T-helper 1 cell treated with Interleukin-12 subunit alpha and Interleukin-12 subunit beta and Interleukin-4 antibody, amounts not matched to agents 30 μg/mL and 1 μg/mL, for 36 hours (primary cell): ENCODE results near the gene UCK1.
"Not testable (repeated sequence)": the region's sequence is repeated elsewhere in the genome, so short reads cannot be mapped to it uniquely, and the experiment has no call there.

Experiments
- H3K27ac Mint-ChIP-seq: one replicate; pipeline ENCODE4 v1.8.0; 2021; ENCODE audit warnings: mild to moderate bottlenecking, mixed read lengths
- H3K27me3 Mint-ChIP-seq: one replicate; pipeline ENCODE4 v1.8.0; 2021; ENCODE audit warnings: low read depth, mixed read lengths
- H3K36me3 Mint-ChIP-seq: one replicate; pipeline ENCODE4 v1.8.0; 2021; ENCODE audit warnings: low read depth, mixed read lengths
- H3K4me1 Mint-ChIP-seq: one replicate; pipeline ENCODE4 v1.8.0; 2021; ENCODE audit warnings: low read depth, mixed read lengths
- H3K4me3 Mint-ChIP-seq: one replicate; pipeline ENCODE4 v1.8.0; 2021; ENCODE audit warnings: mild to moderate bottlenecking, moderate library complexity, mixed read lengths
- H3K9me3 Mint-ChIP-seq: one replicate; pipeline ENCODE4 v1.8.0; 2021; ENCODE audit warnings: mixed read lengths

UCK1 gene

DNA sequence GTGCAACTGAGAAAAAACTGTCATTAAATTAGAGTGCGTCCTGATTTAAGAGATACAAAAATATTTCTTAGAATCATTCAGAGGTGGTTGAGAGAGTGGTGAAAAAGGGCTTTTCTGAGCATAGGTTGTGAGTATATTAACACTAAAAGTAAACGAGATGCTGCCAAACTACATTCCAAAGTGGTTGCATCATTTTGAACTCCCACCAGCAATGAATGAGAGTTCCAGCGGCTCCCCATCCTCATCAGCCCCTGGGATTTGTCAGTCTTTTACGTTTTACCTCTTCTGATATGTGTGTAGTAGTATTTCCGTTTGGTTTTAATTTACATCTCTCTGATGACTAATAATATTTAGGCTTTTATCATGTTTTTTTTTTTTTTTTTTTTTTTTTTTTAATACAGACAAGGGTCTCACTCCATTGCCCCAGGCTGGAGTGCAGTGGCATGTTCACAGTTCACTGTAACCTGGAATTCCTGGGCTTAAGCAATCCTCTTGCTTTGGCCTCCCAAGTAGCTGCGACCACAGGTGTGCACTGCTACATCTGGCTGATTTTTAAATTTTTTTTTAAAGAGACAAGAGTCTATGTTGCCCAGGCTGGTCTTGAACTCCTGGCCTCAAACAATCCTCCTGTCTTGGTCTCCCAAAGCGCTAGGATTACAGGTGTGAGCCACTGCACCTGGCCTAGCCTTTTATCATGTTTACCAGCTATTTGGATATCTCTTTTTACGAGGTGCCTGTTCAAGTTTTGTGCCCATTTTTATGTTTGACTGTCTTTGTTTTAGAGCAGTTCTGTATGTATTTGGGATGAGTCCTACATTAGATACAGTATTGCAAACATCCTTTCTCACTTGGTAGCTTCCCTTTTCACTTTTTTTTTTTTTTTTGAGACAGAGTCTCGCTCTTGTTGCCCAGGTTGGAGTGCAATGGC is 31.2 kb upstream of the UCK1 start:
- H3K9me3 Mint-ChIP-seq = peaks cover 3% of the 10 kb centered on the region
- no peaks in the 10 kb centered on the region for H3K27me3 Mint-ChIP-seq
- H3K27ac Mint-ChIP-seq = no peak overlapping the region
- no peaks in the 10 kb centered on the region for H3K4me1 Mint-ChIP-seq
- peaks cover 3% of the 10 kb centered on the region for H3K36me3 Mint-ChIP-seq
- no peak overlapping the region for H3K4me3 Mint-ChIP-seq

DNA sequence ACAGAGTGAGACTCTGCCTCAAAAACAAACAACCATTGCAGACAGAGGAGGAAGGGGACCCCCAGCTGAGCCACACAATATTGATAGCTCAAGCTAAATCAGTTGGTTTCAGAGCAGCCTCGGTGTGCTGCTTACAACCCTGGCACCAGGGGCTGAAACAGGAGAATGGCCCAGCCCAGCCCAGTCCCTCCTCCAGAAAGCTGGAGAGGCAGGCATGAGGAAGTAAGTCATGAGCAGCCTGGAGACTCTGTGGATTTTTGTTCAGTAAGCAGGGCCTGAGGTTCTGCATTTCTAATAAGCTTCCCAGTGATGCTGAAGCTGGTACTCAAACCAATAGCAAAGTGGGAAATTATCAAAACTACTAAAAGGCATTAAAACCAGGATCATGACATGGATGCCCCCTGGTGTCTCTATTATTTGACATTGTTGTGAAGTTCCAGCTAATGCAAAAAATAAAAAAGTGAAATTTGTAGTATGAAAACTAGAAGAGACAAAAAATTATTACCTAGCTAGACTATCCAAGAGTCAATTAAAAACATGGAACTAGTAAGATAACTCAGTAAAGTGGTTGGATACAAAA is 28.4 kb upstream of the UCK1 start:
- H3K9me3 Mint-ChIP-seq = peaks cover 3% of the 10 kb centered on the region
- H3K27ac Mint-ChIP-seq = no peak overlapping the region
- H3K4me3 Mint-ChIP-seq = no peak overlapping the region
- H3K27me3 Mint-ChIP-seq = peaks cover 24% of the 10 kb centered on the region
- no peaks in the 10 kb centered on the region for H3K4me1 Mint-ChIP-seq
- no peaks in the 10 kb centered on the region for H3K36me3 Mint-ChIP-seq

DNA sequence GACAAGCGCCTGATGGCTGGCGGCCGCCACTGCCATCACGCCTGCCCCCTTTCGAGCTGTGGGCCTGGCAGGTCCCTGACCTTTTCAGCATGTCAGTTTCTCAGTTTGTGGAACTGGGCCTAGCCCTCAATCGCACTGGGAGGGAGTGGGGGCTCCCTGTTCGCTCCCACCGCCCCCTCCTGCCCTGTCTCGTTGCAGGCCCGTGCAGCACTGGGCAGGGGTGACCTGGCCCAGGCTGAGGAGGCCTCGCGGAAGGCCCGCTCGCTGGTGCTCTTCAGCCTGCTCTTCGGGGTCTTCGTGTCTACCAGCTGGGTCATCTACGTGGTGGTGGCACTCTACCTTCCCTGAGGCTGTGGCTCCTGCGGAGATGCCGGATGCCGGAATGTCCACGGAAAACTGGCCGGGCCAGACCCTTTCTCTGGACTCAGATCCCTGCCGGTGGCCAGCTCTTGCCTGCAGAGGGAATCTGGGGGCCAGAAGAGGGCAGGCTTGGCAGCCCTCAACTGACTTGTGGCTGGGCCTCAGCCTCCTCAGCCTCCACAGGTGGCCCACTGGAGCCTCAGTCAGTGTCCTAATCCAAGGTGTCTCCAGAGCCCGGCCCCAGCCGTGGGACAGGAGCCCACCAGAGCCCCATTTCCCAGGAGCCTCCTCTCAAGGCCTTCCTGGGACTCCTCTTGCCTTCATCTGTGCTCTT is 26.9 kb upstream of the UCK1 start:
- peaks cover 3% of the 10 kb centered on the region for H3K9me3 Mint-ChIP-seq
- H3K27ac Mint-ChIP-seq = no peak overlapping the region
- no peaks in the 10 kb centered on the region for H3K4me1 Mint-ChIP-seq
- H3K36me3 Mint-ChIP-seq = no peaks in the 10 kb centered on the region
- no peak overlapping the region for H3K4me3 Mint-ChIP-seq
- H3K27me3 Mint-ChIP-seq = peaks cover 35% of the 10 kb centered on the region

DNA sequence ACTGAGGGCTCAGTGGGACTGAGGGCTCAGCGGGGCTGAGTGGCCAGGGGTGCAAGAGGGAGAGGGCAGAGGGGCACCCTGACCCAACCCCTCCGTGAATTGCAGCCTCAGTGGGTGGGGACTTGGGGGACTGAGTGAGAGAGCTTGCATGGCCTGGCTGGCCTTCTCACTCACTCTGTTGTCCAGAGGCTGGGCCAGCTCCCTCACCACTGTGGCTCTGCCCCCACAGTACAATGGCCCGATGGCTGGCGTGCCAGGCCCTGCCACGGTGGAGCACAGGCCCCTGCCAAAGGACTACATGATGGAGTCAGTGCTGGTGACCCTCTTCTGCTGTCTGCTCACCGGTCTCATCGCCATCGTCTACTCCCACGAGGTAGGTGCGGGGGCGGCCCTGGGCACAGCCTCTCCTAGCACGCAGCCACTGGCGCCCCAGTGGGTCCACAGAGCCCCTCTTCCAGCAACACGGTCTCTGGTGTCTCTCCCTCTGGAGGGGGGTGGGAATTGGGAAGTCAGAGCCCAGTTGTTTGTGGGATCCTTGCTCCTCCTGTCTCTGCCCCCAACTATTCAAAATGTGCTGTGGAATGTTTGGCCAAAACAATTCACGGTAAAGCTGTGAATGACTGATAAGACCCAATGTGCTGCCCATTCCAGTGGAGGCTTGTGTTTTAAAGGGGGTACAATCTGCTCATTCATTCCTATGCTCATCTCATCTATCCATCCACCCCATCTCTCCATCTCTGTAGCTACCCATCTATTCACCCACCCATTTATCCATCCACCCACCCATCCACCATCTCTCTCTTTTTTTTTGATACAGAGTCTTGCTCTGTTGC is 25.0 kb upstream of the UCK1 start:
- H3K9me3 Mint-ChIP-seq = no peaks in the 10 kb centered on the region
- H3K4me3 Mint-ChIP-seq = no peak overlapping the region
- peaks cover 50% of the 10 kb centered on the region for H3K27me3 Mint-ChIP-seq
- H3K36me3 Mint-ChIP-seq = no peaks in the 10 kb centered on the region
- H3K4me1 Mint-ChIP-seq = no peaks in the 10 kb centered on the region
- no peak overlapping the region for H3K27ac Mint-ChIP-seq

DNA sequence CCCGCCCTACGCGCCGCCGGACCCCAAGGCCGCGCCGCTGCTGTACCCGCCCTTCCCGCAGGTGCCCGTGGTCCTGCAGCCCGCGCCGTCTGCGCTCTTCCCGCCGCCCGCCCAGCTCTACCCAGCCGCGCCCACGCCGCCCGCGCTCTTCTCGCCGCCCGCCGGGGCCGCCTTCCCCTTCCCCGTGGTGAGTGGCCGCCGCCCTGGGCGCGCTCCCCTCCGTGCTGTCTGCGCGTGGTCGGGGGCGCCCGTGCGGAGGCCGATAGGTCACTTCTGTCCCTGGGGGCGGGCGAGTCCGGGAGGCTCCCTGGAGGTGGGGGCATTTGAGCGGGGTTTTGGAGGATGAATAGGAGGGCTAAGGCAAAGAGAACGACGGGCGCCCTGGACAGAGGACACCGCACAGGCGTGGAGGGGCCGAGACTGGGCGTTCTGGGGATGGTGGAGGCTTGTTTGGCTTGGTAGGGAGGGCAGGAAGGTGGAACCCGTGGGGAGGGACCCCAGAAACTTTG is 23.8 kb upstream of the UCK1 start:
- H3K4me3 Mint-ChIP-seq = no peak overlapping the region
- no peaks in the 10 kb centered on the region for H3K9me3 Mint-ChIP-seq
- peaks cover 59% of the 10 kb centered on the region for H3K27me3 Mint-ChIP-seq
- no peaks in the 10 kb centered on the region for H3K36me3 Mint-ChIP-seq
- no peaks in the 10 kb centered on the region for H3K4me1 Mint-ChIP-seq
- no peak overlapping the region for H3K27ac Mint-ChIP-seq

DNA sequence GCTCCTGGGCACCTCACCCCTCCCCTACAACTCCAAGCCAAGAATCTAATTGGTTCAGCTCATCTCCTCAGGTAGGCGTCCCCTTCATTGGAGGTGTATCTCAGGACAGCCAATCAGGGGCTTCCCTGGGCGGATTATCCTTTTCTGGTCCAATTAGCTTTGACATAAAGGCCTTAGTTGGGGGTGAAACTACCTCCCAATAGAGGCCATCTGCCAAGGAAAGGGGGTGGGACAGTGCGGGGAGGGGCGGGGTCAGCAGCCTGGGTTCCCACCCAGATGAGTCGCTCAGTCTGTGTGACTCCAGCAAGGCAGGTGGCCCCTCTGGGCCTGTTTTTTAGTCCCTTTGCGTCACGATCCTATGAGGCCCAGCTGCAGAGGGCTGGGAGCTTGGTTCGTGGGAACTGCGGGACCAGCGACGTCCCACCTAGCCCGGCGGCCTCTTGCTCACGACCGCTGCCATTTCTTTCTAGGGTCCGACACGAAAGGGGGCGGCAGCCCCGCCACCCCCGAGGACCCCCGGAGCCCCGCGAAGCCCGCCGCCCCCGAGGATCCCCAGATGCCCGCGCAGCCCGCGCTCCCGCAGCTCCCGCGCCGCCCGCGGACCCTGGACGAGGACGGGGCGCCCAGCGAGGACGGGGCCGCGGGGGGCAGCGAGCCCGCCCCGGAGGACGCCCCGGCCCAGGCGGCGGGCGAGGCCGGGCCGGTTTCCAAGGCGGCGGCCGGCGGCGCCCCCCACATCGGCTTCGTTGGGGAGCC is 23.2 kb upstream of the UCK1 start:
- no peaks in the 10 kb centered on the region for H3K4me1 Mint-ChIP-seq
- no peaks in the 10 kb centered on the region for H3K36me3 Mint-ChIP-seq
- H3K27me3 Mint-ChIP-seq = peaks cover 65% of the 10 kb centered on the region
- no peak overlapping the region for H3K4me3 Mint-ChIP-seq
- no peaks in the 10 kb centered on the region for H3K9me3 Mint-ChIP-seq
- H3K27ac Mint-ChIP-seq = no peak overlapping the region

DNA sequence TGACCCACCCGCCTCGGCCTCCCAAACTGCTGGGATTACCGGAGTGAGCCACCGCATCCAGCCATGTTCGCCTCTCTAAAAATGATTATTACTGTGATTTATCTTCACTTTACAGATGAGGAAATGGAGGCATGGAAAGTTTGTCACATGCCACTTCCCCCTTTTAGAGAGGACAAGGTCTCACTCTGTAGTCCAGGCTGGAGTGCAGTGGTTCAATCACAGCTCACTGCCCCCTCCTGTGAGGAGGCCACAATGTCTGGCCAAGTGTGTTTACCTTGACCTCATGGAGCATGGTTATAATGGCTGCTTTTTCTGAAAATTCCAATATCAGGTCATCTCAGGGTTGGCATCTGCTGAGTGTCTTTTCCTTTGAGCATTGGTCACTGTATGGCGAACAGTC is 21.0 kb upstream of the UCK1 start:
- Mint-ChIP-seq H3K36me3 (peaks cover 1% of the 10 kb centered on the region), H3K27me3 (peaks cover 86% of the 10 kb centered on the region), H3K9me3 (no peaks in the 10 kb centered on the region), H3K27ac (no peak overlapping the region), H3K4me1 (peaks cover 2% of the 10 kb centered on the region), H3K4me3 (no peak overlapping the region)

DNA sequence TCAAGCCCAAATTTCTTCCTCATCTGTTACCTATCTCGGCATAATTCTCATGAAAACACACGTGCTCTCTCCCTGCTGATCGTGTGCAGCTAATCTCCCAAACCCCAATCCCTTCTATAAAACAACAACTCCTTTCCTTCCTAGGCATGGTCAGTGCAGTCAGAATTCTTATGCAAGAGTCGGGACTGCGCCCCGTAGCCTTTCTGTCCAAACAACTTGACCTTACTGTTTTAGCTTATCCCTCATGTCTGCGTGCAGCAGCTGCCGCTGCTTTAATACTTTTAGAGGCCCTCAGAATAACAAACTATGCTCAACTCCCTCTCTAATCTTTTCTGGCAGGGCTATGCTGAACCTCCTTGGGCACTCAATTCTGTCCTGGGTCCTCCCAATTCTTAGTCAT is 19.4 kb upstream of the UCK1 start:
- H3K9me3 Mint-ChIP-seq, H3K27ac Mint-ChIP-seq, H3K36me3 Mint-ChIP-seq, H3K4me3 Mint-ChIP-seq, H3K4me1 Mint-ChIP-seq: not testable (repeated sequence)
- H3K27me3 Mint-ChIP-seq = peaks cover 83% of the 10 kb centered on the region

DNA sequence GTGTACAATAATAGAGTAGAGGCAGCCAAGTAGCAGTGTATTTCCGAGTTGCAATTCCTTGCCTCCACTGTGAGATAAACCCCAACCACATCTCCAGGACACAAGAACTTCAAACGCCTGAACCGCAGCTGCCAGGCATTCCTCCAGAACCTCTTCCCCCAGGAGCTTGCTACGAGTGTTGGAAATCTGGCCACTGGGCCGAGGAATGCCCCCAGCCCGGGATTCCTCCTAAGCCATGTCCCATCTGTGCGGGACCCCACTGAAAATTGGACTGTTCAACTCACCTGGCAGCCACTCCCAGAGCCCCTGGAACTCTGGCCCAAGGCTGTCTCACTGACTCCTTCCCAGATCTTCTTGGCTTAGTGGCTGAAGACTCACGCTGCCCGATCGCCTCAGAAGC is 18.1 kb upstream of the UCK1 start:
- H3K36me3 Mint-ChIP-seq, H3K4me3 Mint-ChIP-seq, H3K27ac Mint-ChIP-seq, H3K4me1 Mint-ChIP-seq, H3K9me3 Mint-ChIP-seq: not testable (repeated sequence)
- peaks cover 87% of the 10 kb centered on the region for H3K27me3 Mint-ChIP-seq

DNA sequence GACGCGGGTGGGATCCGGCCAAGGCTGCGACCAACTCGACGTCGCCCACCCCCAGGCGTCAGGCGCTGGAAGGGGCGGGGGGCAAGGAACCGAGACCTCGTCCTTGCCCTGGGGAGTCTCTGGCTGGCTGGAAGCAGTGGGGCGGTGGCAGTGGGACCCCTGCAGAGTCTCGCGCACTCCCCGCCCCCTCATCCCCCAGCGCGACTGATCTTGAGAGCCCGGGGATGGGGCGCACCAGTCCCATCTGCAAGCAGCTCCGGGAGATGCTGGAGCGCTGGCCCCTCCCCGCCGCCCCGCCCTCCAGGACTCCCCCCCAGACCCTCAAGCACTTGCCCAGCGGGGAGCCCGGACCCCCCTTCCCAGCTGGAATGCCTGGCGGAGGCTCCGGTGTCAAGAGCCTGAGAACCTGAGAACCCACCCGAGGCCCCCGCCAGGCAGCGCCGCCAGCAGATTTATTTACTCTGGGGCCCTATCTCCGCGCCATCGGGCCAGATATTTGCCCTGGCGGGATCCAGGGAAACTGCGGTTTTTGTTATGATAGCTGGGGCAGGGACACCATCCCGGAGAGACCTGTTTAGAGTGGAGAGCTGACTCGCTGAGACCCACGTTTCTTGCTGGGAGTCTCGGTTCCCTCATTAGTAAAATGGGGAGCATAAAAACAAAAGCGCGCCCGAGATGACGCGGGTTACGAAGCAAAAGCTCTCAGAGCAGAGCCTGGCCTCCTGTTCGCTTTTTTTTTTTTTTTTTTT is 15.4 kb upstream of the UCK1 start:
- peaks cover 74% of the 10 kb centered on the region for H3K27me3 Mint-ChIP-seq
- peaks cover 1% of the 10 kb centered on the region for H3K36me3 Mint-ChIP-seq
- H3K4me1 Mint-ChIP-seq = peaks cover 4% of the 10 kb centered on the region
- H3K27ac Mint-ChIP-seq = no peak overlapping the region
- peak overlapping the region; percentile 71 for H3K4me3 Mint-ChIP-seq
- peaks cover 13% of the 10 kb centered on the region for H3K9me3 Mint-ChIP-seq

DNA sequence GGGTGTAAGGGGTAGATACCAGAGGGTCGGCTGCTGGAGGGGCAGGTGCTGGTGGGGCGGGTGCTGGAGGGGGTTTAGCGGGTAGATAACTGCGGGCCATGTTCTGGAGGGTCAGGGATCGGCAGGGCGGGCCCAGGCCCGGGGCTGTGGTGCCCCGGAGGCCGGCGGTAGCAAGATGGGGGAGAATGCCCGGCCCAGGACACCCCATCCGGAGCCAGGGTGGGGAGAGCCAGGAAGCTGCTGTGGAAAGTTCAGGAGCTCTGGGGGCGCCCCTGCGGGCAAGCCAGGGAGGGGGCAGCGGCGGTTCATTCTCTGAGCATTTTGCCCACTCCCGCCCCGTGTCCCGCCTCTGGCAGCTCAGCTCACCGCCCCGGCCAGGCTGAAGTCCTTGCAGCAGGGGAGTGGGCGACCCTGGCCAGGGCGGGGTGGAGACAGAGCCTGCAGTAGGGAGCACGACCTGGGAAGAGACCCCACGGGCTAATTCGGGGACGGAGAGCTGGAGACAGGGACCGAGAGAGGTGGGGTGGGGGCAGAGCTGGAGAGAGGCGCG is 14.8 kb upstream of the UCK1 start:
- Mint-ChIP-seq H3K36me3 (peaks cover 1% of the 10 kb centered on the region), H3K27me3 (peaks cover 69% of the 10 kb centered on the region), H3K4me1 (peaks cover 4% of the 10 kb centered on the region), H3K4me3 (peak overlapping the region; percentile 16), H3K27ac (no peak overlapping the region), H3K9me3 (peaks cover 13% of the 10 kb centered on the region)

DNA sequence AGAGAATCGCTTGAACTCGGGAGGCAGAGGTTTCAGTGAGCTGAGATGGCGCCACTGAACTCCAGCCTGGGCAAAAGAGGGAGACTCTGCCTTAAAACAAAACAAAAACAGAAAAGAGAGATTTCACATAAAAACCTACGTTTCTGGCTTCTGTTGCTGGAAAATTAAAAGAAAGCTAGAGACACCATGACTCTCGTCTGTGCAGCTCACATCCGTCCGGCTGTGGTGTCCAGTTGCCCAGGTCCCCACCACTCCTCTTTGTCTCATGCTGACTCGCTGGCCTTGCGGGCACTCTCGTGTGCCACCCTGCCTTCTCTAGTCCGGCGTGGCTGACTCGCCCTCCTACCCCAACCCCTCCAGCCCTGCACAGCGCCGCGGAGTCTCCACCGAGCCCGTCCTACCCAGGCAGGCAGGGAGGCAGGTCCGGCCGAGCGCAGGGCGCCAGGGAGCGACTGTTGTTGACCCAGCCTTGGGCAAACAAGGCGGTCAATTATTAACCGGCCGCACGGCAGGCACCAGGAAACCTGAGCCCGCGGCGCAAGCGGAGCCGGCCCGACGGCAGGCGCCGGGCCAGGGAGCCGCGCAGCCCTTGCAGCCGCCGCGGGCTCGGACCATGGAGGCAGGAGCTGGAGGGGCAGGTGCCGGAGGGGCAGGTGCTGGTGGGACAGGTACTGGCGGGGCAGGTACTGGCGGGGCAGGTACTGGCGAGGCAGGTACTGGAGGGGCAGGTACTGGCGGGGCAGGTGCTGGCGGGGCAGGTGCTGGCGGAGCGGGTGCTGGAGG is 14.1 kb upstream of the UCK1 start, which contains the start of gene PRRT1B:
Gene PRRT1B (plus strand): TSS at position 521 of the 783 bp plus-strand sequence. CDS start 93 bp downstream, at position 614.
- H3K27me3 Mint-ChIP-seq = peaks cover 64% of the 10 kb centered on the region
- peaks cover 4% of the 10 kb centered on the region for H3K4me1 Mint-ChIP-seq
- peaks cover 13% of the 10 kb centered on the region for H3K9me3 Mint-ChIP-seq
- H3K36me3 Mint-ChIP-seq = peaks cover 1% of the 10 kb centered on the region
- no peak within 1 kb of the TSS for H3K27ac Mint-ChIP-seq
- peak within 1 kb of the TSS; percentile 16 for H3K4me3 Mint-ChIP-seq
